Measurements from ENCODE around the gene NOP53. TPM values are rescaled to one million over a fixed set of nuclear protein-coding genes. Genes with fewer than 3 reads are reported as not detected.
A peak's percentile ranks its signal among the peaks of the same experiment; 100 is the strongest.
"Not testable (repeated sequence)": the region's sequence is repeated elsewhere in the genome, so short reads cannot be mapped to it uniquely, and the experiment has no call there.

Gene NOP53
- total and polyA plus RNA-seq, 7 experiments from 2014 or later: 316 to 1,143 (median 681) TPM

- Mint-ChIP-seq H3K9me3 (peaks cover 0 to 5% (median 0%) of the 10 kb centered on the region in 11 donors), H3K27me3 (no peaks in the 10 kb centered on the region), H3K4me3 (no peak overlapping the region), H3K27ac (peak overlapping the region in 1 of 9 donors; percentile 43), H3K36me3 (peaks cover 0 to 22% (median 13%) of the 10 kb centered on the region in 5 donors), H3K4me1 (no peaks in the 10 kb centered on the region)
- intact Hi-C loops (cut with micrococcal nuclease): no loop called here
- H3K9me3 ChIP-seq (ENCODE audit: control insufficient read depth in 2 of 3, low read length in 3 of 3): no peaks in the 10 kb centered on the region
- DNase-seq: no peak
- CTCF ChIA-PET: no interaction called here
- H3K4me3 ChIP-seq (ENCODE audit: low read length): no peak overlapping the region
- H3K36me3 ChIP-seq (ENCODE audit: control insufficient read depth in 2 of 3, insufficient read depth in 3 of 3, low read length in 3 of 3): peaks cover 0 to 22% (median 14%) of the 10 kb centered on the region in 3 experiments
- no peak overlapping the region for H3K27ac ChIP-seq (ENCODE audit: low read depth, low read length)
- H3K4me1 ChIP-seq (ENCODE audit: control insufficient read depth in 2 of 2, insufficient read depth in 2 of 2, low read length in 2 of 2): no peaks in the 10 kb centered on the region
- POLR2A ChIA-PET: no interaction called here
- no peaks in the 10 kb centered on the region for H3K27me3 ChIP-seq (ENCODE audit: control insufficient read depth in 2 of 2, insufficient read depth in 2 of 2, low read length in 2 of 2)
- ATAC-seq: no peak
Measured at GRCh38 chr19:47761566-47761965, 16.2 kb downstream of the NOP53 start.

GRCh38 chr19:47762151-47762550 lies 16.8 kb downstream of the NOP53 start:
- Histone ChIP-seq H3K9me3 (ENCODE audit: control insufficient read depth in 2 of 3, low read length in 3 of 3) (no peaks in the 10 kb centered on the region), H3K27ac (ENCODE audit: low read depth, low read length) (no peak overlapping the region), H3K4me1 (ENCODE audit: control insufficient read depth in 2 of 2, insufficient read depth in 2 of 2, low read length in 2 of 2) (no peaks in the 10 kb centered on the region), H3K27me3 (ENCODE audit: control insufficient read depth in 2 of 2, insufficient read depth in 2 of 2, low read length in 2 of 2) (no peaks in the 10 kb centered on the region), H3K36me3 (ENCODE audit: control insufficient read depth in 2 of 3, insufficient read depth in 3 of 3, low read length in 3 of 3) (peaks cover 0 to 16% (median 9%) of the 10 kb centered on the region in 3 experiments), H3K4me3 (ENCODE audit: low read length) (no peak overlapping the region)
- intact Hi-C loops (cut with micrococcal nuclease): no loop called here
- Mint-ChIP-seq H3K36me3 (peaks cover 0 to 19% (median 10%) of the 10 kb centered on the region in 5 donors), H3K4me1 (no peaks in the 10 kb centered on the region), H3K4me3 (no peak overlapping the region), H3K27ac (peak overlapping the region in 3 of 9 donors; percentile 0 to 47 (median 14)), H3K27me3 (no peaks in the 10 kb centered on the region), H3K9me3 (peaks cover 0 to 5% (median 0%) of the 10 kb centered on the region in 11 donors)
- ChIA-PET CTCF (no interaction called here), POLR2A (no interaction called here)
- DNase-seq: no peak
- ATAC-seq: no peak

GRCh38 chr19:47762615-47763308 lies 17.4 kb downstream of the NOP53 start:
- no peaks in the 10 kb centered on the region for H3K9me3 ChIP-seq (ENCODE audit: control insufficient read depth in 2 of 3, low read length in 3 of 3)
- Mint-ChIP-seq H3K4me3 (no peak overlapping the region), H3K4me1 (no peaks in the 10 kb centered on the region), H3K27me3 (no peaks in the 10 kb centered on the region), H3K27ac (peak overlapping the region in 1 of 9 donors; percentile 0), H3K36me3 (peaks cover 0 to 13% (median 9%) of the 10 kb centered on the region in 5 donors), H3K9me3 (peaks cover 0 to 2% (median 0%) of the 10 kb centered on the region in 11 donors)
- peaks cover 0 to 10% (median 4%) of the 10 kb centered on the region in 3 experiments for H3K36me3 ChIP-seq (ENCODE audit: control insufficient read depth in 2 of 3, insufficient read depth in 3 of 3, low read length in 3 of 3)
- DNase-seq: no peak
- H3K27ac ChIP-seq (ENCODE audit: low read depth, low read length): no peak overlapping the region
- ChIA-PET POLR2A (no interaction called here), CTCF (no interaction called here)
- no peaks in the 10 kb centered on the region for H3K4me1 ChIP-seq (ENCODE audit: control insufficient read depth in 2 of 2, insufficient read depth in 2 of 2, low read length in 2 of 2)
- ATAC-seq: no peak
- intact Hi-C loops (cut with micrococcal nuclease): no loop called here
- no peaks in the 10 kb centered on the region for H3K27me3 ChIP-seq (ENCODE audit: control insufficient read depth in 2 of 2, insufficient read depth in 2 of 2, low read length in 2 of 2)
- no peak overlapping the region for H3K4me3 ChIP-seq (ENCODE audit: low read length)

GRCh38 chr19:47764705-47765104 lies 19.4 kb downstream of the NOP53 start:
- H3K27me3 ChIP-seq (ENCODE audit: control insufficient read depth in 2 of 2, insufficient read depth in 2 of 2, low read length in 2 of 2); intact Hi-C loops (cut with micrococcal nuclease); H3K36me3 Mint-ChIP-seq; H3K4me1 ChIP-seq (ENCODE audit: control insufficient read depth in 2 of 2, insufficient read depth in 2 of 2, low read length in 2 of 2); H3K4me3 ChIP-seq (ENCODE audit: low read length); H3K9me3 ChIP-seq (ENCODE audit: control insufficient read depth in 2 of 3, low read length in 3 of 3); DNase-seq; H3K9me3 Mint-ChIP-seq; ATAC-seq; H3K27ac ChIP-seq (ENCODE audit: low read depth, low read length); POLR2A ChIA-PET; H3K4me3 Mint-ChIP-seq; H3K4me1 Mint-ChIP-seq; H3K27ac Mint-ChIP-seq; H3K36me3 ChIP-seq (ENCODE audit: control insufficient read depth in 2 of 3, insufficient read depth in 3 of 3, low read length in 3 of 3); H3K27me3 Mint-ChIP-seq: not testable (repeated sequence)
- CTCF ChIA-PET: interaction anchor here (0.6 kb wide), 1 partner anchor 27 kb away, joined by 4 read pairs; no protein-coding TSS in a partner anchor

- H3K4me1 ChIP-seq (ENCODE audit: control insufficient read depth in 2 of 2, insufficient read depth in 2 of 2, low read length in 2 of 2): no peaks in the 10 kb centered on the region
- peak overlapping the region in 2 of 9 donors; percentile 23 to 74 for H3K27ac Mint-ChIP-seq
Measured at GRCh38 chr19:47765523-47766358, 20.4 kb downstream of the NOP53 start.

GRCh38 chr19:47766359-47766620 lies 20.9 kb downstream of the NOP53 start:
- ATAC-seq: no peak
- ChIA-PET POLR2A (interaction anchor here (1.0 kb wide), 1 partner anchor 11 kb away, joined by 3 read pairs; no protein-coding TSS in a partner anchor), CTCF (interaction anchor here (0.7 to 1.3 kb wide), 3 partner anchors 10 to 25 kb away, joined by 3 to 4 read pairs (median 4); no protein-coding TSS in a partner anchor)

More at GRCh38 chr19:47765523-47766358, 20.4 kb downstream of the NOP53 start:
- H3K4me3 Mint-ChIP-seq: no peak overlapping the region
- CTCF ChIA-PET: interaction anchor here (0.7 to 1.3 kb wide), 5 partner anchors 9 to 916 kb away, joined by 3 to 4 read pairs (median 4); no protein-coding TSS in a partner anchor
- no peak overlapping the region for H3K4me3 ChIP-seq (ENCODE audit: low read length)
- H3K36me3 ChIP-seq (ENCODE audit: control insufficient read depth in 2 of 3, insufficient read depth in 3 of 3, low read length in 3 of 3): no peaks in the 10 kb centered on the region
- peaks cover 0 to 4% (median 0%) of the 10 kb centered on the region in 5 donors for H3K36me3 Mint-ChIP-seq
- peaks cover 0 to under 1% (median 0%) of the 10 kb centered on the region in 11 donors for H3K9me3 Mint-ChIP-seq
- intact Hi-C loops (cut with micrococcal nuclease): loop anchor here (1.0 kb wide), 1 partner anchor 23 kb away; no protein-coding TSS in a partner anchor
- POLR2A ChIA-PET: interaction anchor here (0.6 kb wide), 1 partner anchor 165 kb away, joined by 3 read pairs; no protein-coding TSS in a partner anchor
- peak; percentile 66 for ATAC-seq
- peaks cover 0 to 19% (median 7%) of the 10 kb centered on the region in 7 donors for H3K4me1 Mint-ChIP-seq
- peaks cover 0 to 5% (median 0%) of the 10 kb centered on the region in 5 donors for H3K27me3 Mint-ChIP-seq
- no peak overlapping the region for H3K27ac ChIP-seq (ENCODE audit: low read depth, low read length)
- no peaks in the 10 kb centered on the region for H3K27me3 ChIP-seq (ENCODE audit: control insufficient read depth in 2 of 2, insufficient read depth in 2 of 2, low read length in 2 of 2)
- DNase-seq: no peak
- H3K9me3 ChIP-seq (ENCODE audit: control insufficient read depth in 2 of 3, low read length in 3 of 3): no peaks in the 10 kb centered on the region

More at GRCh38 chr19:47766359-47766620, 20.9 kb downstream of the NOP53 start:
- no peaks in the 10 kb centered on the region for H3K9me3 Mint-ChIP-seq
- H3K4me1 Mint-ChIP-seq: peaks cover 0 to 19% (median 7%) of the 10 kb centered on the region in 7 donors
- Histone ChIP-seq H3K27me3 (ENCODE audit: control insufficient read depth in 2 of 2, insufficient read depth in 2 of 2, low read length in 2 of 2) (no peaks in the 10 kb centered on the region), H3K27ac (ENCODE audit: low read depth, low read length) (no peak overlapping the region), H3K4me1 (ENCODE audit: control insufficient read depth in 2 of 2, insufficient read depth in 2 of 2, low read length in 2 of 2) (no peaks in the 10 kb centered on the region), H3K36me3 (ENCODE audit: control insufficient read depth in 2 of 3, insufficient read depth in 3 of 3, low read length in 3 of 3) (no peaks in the 10 kb centered on the region), H3K9me3 (ENCODE audit: control insufficient read depth in 2 of 3, low read length in 3 of 3) (no peaks in the 10 kb centered on the region), H3K4me3 (ENCODE audit: low read length) (no peak overlapping the region)
- peaks cover 0 to 4% (median 0%) of the 10 kb centered on the region in 5 donors for H3K36me3 Mint-ChIP-seq
- DNase-seq: no peak
- H3K27ac Mint-ChIP-seq: peak overlapping the region in 1 of 9 donors; percentile 23
- H3K4me3 Mint-ChIP-seq: no peak overlapping the region
- peaks cover 0 to 5% (median 0%) of the 10 kb centered on the region in 5 donors for H3K27me3 Mint-ChIP-seq
- intact Hi-C loops (cut with micrococcal nuclease): loop anchor here (1.0 kb wide), 1 partner anchor 22 kb away; no protein-coding TSS in a partner anchor
